SK-N-SH treated with all-trans-retinoic acid at 6 μM for 48 hours (cell line): ENCODE results near the gene TM4SF5.

Experiments used
- ATAC-seq: fragments of 200-7000 bp; cut with Tn5 transposase; 3 replicates; pipeline ENCODE4 v1.9.1; 2020; ENCODE audit warnings: mild to moderate bottlenecking, moderate library complexity
- ARNTL ChIP-seq: fragments of 450-650 bp; formaldehyde crosslinking; IDR thresholded peaks from 2 replicates; pipeline ENCODE4 v1.5.0; 2020; ENCODE audit warnings: low read depth, mild to moderate bottlenecking, moderate library complexity, borderline replicate concordance
- BACH2 ChIP-seq: fragments of 250-450 bp; sonication (Bioruptor Pico); IDR thresholded peaks from 2 replicates; pipeline ENCODE4 v1.9.0; 2021; ENCODE audit warnings: mild to moderate bottlenecking, borderline replicate concordance
- CREB5 ChIP-seq: fragments of 250-450 bp; sonication (Bioruptor Pico); IDR thresholded peaks from 2 replicates; pipeline ENCODE4 v1.5.1; 2020; ENCODE audit warnings: low read depth, mild to moderate bottlenecking, moderate library complexity
- CSDC2 ChIP-seq: fragments of 250-450 bp; sonication (Bioruptor Pico); IDR thresholded peaks from 2 replicates; pipeline ENCODE4 v1.5.0; 2020; ENCODE audit warnings: mild to moderate bottlenecking, moderate library complexity
- CSRNP3 ChIP-seq: fragments of 250-450 bp; sonication (Bioruptor Pico); IDR thresholded peaks from 2 replicates; pipeline ENCODE4 v1.5.1; 2021; ENCODE audit warnings: mild to moderate bottlenecking, moderate library complexity
- ESRRG ChIP-seq: fragments of 250-450 bp; sonication (Bioruptor Pico); IDR thresholded peaks from 2 replicates; pipeline ENCODE4 v1.6.1; 2021; ENCODE audit warnings: mild to moderate bottlenecking
- GLIS3 ChIP-seq: fragments of 250-450 bp; sonication (Bioruptor Pico); IDR thresholded peaks from 2 replicates; pipeline ENCODE4 v1.5.0; 2020; ENCODE audit warnings: mild to moderate bottlenecking, moderate library complexity
- ISL1 ChIP-seq: fragments of 250-450 bp; sonication (Bioruptor Pico); IDR thresholded peaks from 2 replicates; pipeline ENCODE4 v2.1.2; 2022; ENCODE audit warnings: mild to moderate bottlenecking, moderate library complexity
- OSR1 ChIP-seq: fragments of 250-450 bp; sonication (Bioruptor Pico); IDR thresholded peaks from 2 replicates; pipeline ENCODE4 v1.8.0; 2022; ENCODE audit warnings: moderate library complexity, mild to moderate bottlenecking, inconsistent platforms
- PATZ1 ChIP-seq: fragments of 250-450 bp; sonication (Bioruptor Pico); IDR thresholded peaks from 2 replicates; pipeline ENCODE4 v1.8.0; 2020; ENCODE audit warnings: mild to moderate bottlenecking, moderate library complexity, borderline replicate concordance
- POU6F1 ChIP-seq: fragments of 250-450 bp; sonication (Bioruptor Pico); IDR thresholded peaks from 2 replicates; pipeline ENCODE4 v1.8.0; 2021; ENCODE audit warnings: low read depth, mild to moderate bottlenecking, moderate library complexity, borderline replicate concordance
- PPARA ChIP-seq: fragments of 250-450 bp; sonication (Bioruptor Pico); IDR thresholded peaks from 2 replicates; pipeline ENCODE4 v1.5.0; 2020; ENCODE audit warnings: mild to moderate bottlenecking, borderline replicate concordance
- RARB ChIP-seq: fragments of 250-450 bp; sonication (Bioruptor Pico); IDR thresholded peaks from 2 replicates; pipeline ENCODE4 v1.8.0; 2021; ENCODE audit warnings: mild to moderate bottlenecking, moderate library complexity
- SNAI2 ChIP-seq: fragments of 250-450 bp; sonication (Bioruptor Pico); IDR thresholded peaks from 2 replicates; pipeline ENCODE4 v1.5.0; 2020; ENCODE audit warnings: mild to moderate bottlenecking, moderate library complexity
- TCF4 ChIP-seq: fragments of 250-450 bp; sonication (Bioruptor Pico); IDR thresholded peaks from 2 replicates; pipeline ENCODE4 v1.8.0; 2021; ENCODE audit warnings: mild to moderate bottlenecking, moderate library complexity, borderline replicate concordance
- TOX ChIP-seq: fragments of 250-450 bp; sonication (Bioruptor Pico); IDR thresholded peaks from 2 replicates; pipeline ENCODE4 v1.8.0; 2021; ENCODE audit warnings: mild to moderate bottlenecking, moderate library complexity, borderline replicate concordance
- TSHZ2 ChIP-seq: fragments of 250-450 bp; sonication (Bioruptor Pico); IDR thresholded peaks from 2 replicates; pipeline ENCODE4 v1.5.0; 2020; ENCODE audit warnings: mild to moderate bottlenecking, moderate library complexity
- ZC3H10 ChIP-seq: fragments of 250-450 bp; sonication (Bioruptor Pico); IDR thresholded peaks from 2 replicates; pipeline ENCODE4 v1.5.1; 2021; ENCODE audit warnings: mild to moderate bottlenecking, moderate library complexity
- ZFP3 ChIP-seq: fragments of 250-450 bp; sonication (Bioruptor Pico); IDR thresholded peaks from 2 replicates; pipeline ENCODE4 v1.5.0; 2020; ENCODE audit warnings: mild to moderate bottlenecking, moderate library complexity
- ZNF70 ChIP-seq: fragments of 450-650 bp; formaldehyde crosslinking; IDR thresholded peaks from 2 replicates; pipeline ENCODE4 v1.5.0; 2020; ENCODE audit warnings: mild to moderate bottlenecking, moderate library complexity
- ZNF8 ChIP-seq: fragments of 450-650 bp; formaldehyde crosslinking; IDR thresholded peaks from 2 replicates; pipeline ENCODE4 v1.5.0; 2020; ENCODE audit warnings: mild to moderate bottlenecking, moderate library complexity

TM4SF5 gene

GRCh38 chr17:4747847-4748246 is 23.8 kb upstream of the TM4SF5 start (continued):
- TF ChIP-seq TOX (no peak), CSDC2 (CRISPR knock-in tag) (no peak), GLIS3 (CRISPR knock-in tag) (no peak), ZC3H10 (no peak), BACH2 (no peak), OSR1 (CRISPR knock-in tag) (no peak), TCF4 (CRISPR knock-in tag) (no peak), TSHZ2 (no peak), ZNF8 (CRISPR knock-in tag) (no peak)

- TF ChIP-seq ARNTL (CRISPR knock-in tag) (no peak), CREB5 (no peak), ESRRG (CRISPR knock-in tag) (no peak), CSDC2 (CRISPR knock-in tag) (no peak), ISL1 (no peak), SNAI2 (CRISPR knock-in tag) (no peak), RARB (CRISPR knock-in tag) (no peak), POU6F1 (CRISPR knock-in tag) (no peak), ZNF8 (CRISPR knock-in tag) (no peak), PPARA (CRISPR knock-in tag) (no peak), ZC3H10 (no peak), TCF4 (CRISPR knock-in tag) (no peak), ZNF70 (CRISPR knock-in tag) (no peak), TSHZ2 (no peak), PATZ1 (CRISPR knock-in tag) (no peak), ZFP3 (CRISPR knock-in tag) (no peak), CSRNP3 (CRISPR knock-in tag) (no peak), TOX (no peak)
- no peak for ATAC-seq
Measured at GRCh38 chr17:4748686-4749085, 23.0 kb upstream of the TM4SF5 start.
